ENCODE results near the gene ST8SIA6. TPM values are rescaled to one million over a fixed set of nuclear protein-coding genes. Genes with fewer than 3 reads are reported as not detected.

Gene ST8SIA6
- total RNA-seq, 3 donors from 2014 or later (not counting 1 experiment from before 2014, with no cell fraction given), result 12.2 to 19.7 (median 12.5) TPM

DNA sequence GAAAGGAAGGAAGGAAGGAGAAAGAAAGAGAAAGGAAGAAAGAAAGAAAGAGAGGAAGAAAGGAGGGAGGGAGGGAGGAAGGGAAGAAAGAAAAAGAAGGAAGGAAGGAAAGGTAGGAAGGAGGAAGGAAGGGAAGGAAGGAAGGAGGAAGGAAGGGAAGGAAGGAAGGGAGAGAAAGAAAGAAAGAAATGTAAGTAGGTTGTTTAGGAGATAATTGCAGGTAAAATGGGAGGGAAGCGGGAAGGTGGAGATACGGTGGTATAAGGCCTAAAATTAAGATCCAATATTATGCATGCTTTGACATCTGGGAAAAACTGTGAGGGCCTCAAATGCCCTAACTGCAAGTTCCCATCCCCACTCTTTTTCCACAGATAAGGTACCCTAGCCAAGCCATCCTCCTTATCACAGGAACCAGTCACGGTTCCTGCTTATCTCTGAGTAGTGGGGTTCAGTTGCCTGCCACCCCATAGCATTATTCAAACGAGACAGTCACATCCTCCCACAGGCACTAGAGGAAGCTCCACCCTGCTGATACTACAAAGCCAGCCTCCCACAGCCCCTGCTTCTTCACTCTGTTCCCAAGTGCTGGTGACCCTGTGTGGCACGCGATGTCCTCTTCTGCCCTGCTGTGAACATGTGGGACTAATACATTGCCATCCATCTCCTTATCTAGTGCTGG lies 28.7 kb downstream of the ST8SIA6 start:
- DNase-seq (peak in 1 of 2 donors; percentile 71), ATAC-seq (peak; percentile 44 to 73 (median 52))
- 34% methylated on average over 6 of the region's 6 CpGs for WGBS (ENCODE audit: insufficient coverage)

DNA sequence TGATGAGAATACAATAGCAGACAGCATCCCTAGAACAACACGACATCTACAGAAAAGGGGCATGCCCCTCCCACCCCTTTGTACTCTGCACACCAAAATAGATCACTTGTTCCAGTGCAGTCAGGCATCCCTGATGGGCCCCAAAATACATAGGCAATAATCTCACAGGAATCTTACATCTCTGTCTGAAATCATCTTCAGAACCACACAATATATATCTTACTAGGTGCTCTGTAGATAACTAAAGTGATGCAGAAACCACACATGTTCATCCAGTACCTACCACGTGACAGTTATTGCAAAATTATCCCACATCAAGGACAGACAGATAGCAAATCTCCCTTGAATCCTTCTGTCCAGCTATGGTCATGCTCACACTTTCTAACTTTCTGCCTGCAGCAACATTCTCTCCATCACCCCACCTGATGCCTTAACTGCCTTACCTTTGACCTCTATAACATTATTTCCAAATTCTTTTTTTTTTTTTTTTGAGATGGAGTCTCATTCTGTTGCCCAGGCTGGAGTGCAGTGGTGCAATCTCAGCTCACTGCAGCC lies 30.7 kb downstream of the ST8SIA6 start:
- no peaks in the 10 kb centered on the region for H3K36me3 Mint-ChIP-seq
- Histone ChIP-seq H3K4me1 (ENCODE audit: control insufficient read depth, insufficient read depth, low read length) (peaks cover 39% of the 10 kb centered on the region), H3K9me3 (ENCODE audit: control insufficient read depth, insufficient read depth, low read length) (no peaks in the 10 kb centered on the region), H3K4me3 (ENCODE audit: low read length) (no peak overlapping the region), H3K27me3 (ENCODE audit: control insufficient read depth, insufficient read depth, low read length) (no peaks in the 10 kb centered on the region), H3K36me3 (ENCODE audit: control insufficient read depth, insufficient read depth, low read length) (no peaks in the 10 kb centered on the region), H3K27ac (ENCODE audit: low read length) (no peak overlapping the region)
- WGBS (ENCODE audit: insufficient coverage), result 22% methylated on average over 2 of the region's 2 CpGs
- H3K27ac Mint-ChIP-seq, result peak overlapping the region; percentile 32 to 58
- TF ChIP-seq, protein P1, sequence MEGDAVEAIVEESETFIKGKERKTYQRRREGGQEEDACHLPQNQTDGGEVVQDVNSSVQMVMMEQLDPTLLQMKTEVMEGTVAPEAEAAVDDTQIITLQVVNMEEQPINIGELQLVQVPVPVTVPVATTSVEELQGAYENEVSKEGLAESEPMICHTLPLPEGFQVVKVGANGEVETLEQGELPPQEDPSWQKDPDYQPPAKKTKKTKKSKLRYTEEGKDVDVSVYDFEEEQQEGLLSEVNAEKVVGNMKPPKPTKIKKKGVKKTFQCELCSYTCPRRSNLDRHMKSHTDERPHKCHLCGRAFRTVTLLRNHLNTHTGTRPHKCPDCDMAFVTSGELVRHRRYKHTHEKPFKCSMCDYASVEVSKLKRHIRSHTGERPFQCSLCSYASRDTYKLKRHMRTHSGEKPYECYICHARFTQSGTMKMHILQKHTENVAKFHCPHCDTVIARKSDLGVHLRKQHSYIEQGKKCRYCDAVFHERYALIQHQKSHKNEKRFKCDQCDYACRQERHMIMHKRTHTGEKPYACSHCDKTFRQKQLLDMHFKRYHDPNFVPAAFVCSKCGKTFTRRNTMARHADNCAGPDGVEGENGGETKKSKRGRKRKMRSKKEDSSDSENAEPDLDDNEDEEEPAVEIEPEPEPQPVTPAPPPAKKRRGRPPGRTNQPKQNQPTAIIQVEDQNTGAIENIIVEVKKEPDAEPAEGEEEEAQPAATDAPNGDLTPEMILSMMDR (IDR thresholded peaks at IDR 0.05), result no peak
- DNase-seq (peak in 1 of 2 donors; percentile 20), ATAC-seq (peak in 1 of 3 donors; percentile 47)
- intact Hi-C loops (cut with micrococcal nuclease), result no loop called here
- peaks cover 47 to 53% of the 10 kb centered on the region in 2 donors for H3K4me1 Mint-ChIP-seq
- H3K9me3 Mint-ChIP-seq, result no peaks in the 10 kb centered on the region
- no peak overlapping the region for H3K4me3 Mint-ChIP-seq
- no peaks in the 10 kb centered on the region for H3K27me3 Mint-ChIP-seq (ENCODE audit: low read depth in 2 of 2)

More for the DNA sequence above, 28.7 kb downstream of the ST8SIA6 start:
- Mint-ChIP-seq H3K27me3 (ENCODE audit: low read depth in 2 of 2) (no peaks in the 10 kb centered on the region), H3K4me3 (peak overlapping the region; percentile 77), H3K27ac (peak overlapping the region; percentile 89 to 95), H3K9me3 (no peaks in the 10 kb centered on the region), H3K4me1 (peaks cover 66 to 70% of the 10 kb centered on the region in 2 donors), H3K36me3 (no peaks in the 10 kb centered on the region)
- Histone ChIP-seq H3K4me3 (ENCODE audit: low read length) (no peak overlapping the region), H3K36me3 (ENCODE audit: control insufficient read depth, insufficient read depth, low read length) (no peaks in the 10 kb centered on the region), H3K27me3 (ENCODE audit: control insufficient read depth, insufficient read depth, low read length) (no peaks in the 10 kb centered on the region), H3K9me3 (ENCODE audit: control insufficient read depth, insufficient read depth, low read length) (no peaks in the 10 kb centered on the region), H3K4me1 (ENCODE audit: control insufficient read depth, insufficient read depth, low read length) (peaks cover 49% of the 10 kb centered on the region), H3K27ac (ENCODE audit: low read length) (peak overlapping the region; percentile 58)
- intact Hi-C loops (cut with micrococcal nuclease), result loop anchor here (5.0 kb wide), 2 partner anchors 217 to 398 kb away; partner anchors contain the start of gene STAM
- TF ChIP-seq, protein P1 (IDR thresholded peaks at IDR 0.05), result no peak

DNA sequence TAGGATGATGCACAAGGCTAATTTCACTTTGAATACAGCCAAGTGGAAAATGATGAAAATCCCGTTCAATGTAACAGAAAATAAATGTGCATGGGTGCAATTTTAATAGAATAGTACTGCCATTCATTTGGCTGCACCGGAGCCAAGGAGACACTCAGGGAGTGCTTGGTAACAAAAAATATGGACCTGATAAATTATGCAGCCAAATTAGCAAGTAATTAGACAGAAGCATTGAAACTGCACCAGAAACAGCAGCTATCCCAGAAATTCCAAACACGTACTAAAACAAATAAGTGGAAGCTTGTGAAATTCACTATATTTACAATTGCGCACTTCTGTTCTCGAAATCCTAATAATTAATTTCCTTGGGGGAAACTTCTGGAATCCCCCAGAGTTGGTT lies 31.5 kb downstream of the ST8SIA6 start:
- peak overlapping the region in 1 of 2 donors; percentile 53 for H3K27ac Mint-ChIP-seq
- ATAC-seq, result no peak

More for the DNA sequence above, 31.5 kb downstream of the ST8SIA6 start:
- no peaks in the 10 kb centered on the region for H3K9me3 Mint-ChIP-seq
- WGBS (ENCODE audit: insufficient coverage), result 94% methylated on average over 5 of the region's 5 CpGs
- H3K27me3 ChIP-seq (ENCODE audit: control insufficient read depth, insufficient read depth, low read length), result no peaks in the 10 kb centered on the region
- H3K36me3 Mint-ChIP-seq, result no peaks in the 10 kb centered on the region
- DNase-seq, result no peak
- TF ChIP-seq, protein P1 (IDR thresholded peaks at IDR 0.05), result no peak
- H3K9me3 ChIP-seq (ENCODE audit: control insufficient read depth, insufficient read depth, low read length), result no peaks in the 10 kb centered on the region
- H3K27me3 Mint-ChIP-seq (ENCODE audit: low read depth in 2 of 2), result no peaks in the 10 kb centered on the region
- H3K4me1 Mint-ChIP-seq, result peaks cover 39 to 46% of the 10 kb centered on the region in 2 donors
- H3K4me3 ChIP-seq (ENCODE audit: low read length), result no peak overlapping the region
- H3K4me3 Mint-ChIP-seq, result no peak overlapping the region
- peaks cover 31% of the 10 kb centered on the region for H3K4me1 ChIP-seq (ENCODE audit: control insufficient read depth, insufficient read depth, low read length)
- no peak overlapping the region for H3K27ac ChIP-seq (ENCODE audit: low read length)
- H3K36me3 ChIP-seq (ENCODE audit: control insufficient read depth, insufficient read depth, low read length), result no peaks in the 10 kb centered on the region
- intact Hi-C loops (cut with micrococcal nuclease), result no loop called here

All from natural killer cell (primary cell).